ENCODE results near the gene EIF5A2. TPM values are rescaled to one million over a fixed set of nuclear protein-coding genes. Genes with fewer than 3 reads are reported as not detected.
"Not testable (repeated sequence)": the region's sequence is repeated elsewhere in the genome, so short reads cannot be mapped to it uniquely, and the experiment has no call there.

EIF5A2 gene
- total and polyA plus RNA-seq, 10 of the 15 experiments (the other 5 are each of a cell fraction or from before 2014, with no cell fraction given) = 0.76 to 3.0 (median 2.2) TPM

DNA sequence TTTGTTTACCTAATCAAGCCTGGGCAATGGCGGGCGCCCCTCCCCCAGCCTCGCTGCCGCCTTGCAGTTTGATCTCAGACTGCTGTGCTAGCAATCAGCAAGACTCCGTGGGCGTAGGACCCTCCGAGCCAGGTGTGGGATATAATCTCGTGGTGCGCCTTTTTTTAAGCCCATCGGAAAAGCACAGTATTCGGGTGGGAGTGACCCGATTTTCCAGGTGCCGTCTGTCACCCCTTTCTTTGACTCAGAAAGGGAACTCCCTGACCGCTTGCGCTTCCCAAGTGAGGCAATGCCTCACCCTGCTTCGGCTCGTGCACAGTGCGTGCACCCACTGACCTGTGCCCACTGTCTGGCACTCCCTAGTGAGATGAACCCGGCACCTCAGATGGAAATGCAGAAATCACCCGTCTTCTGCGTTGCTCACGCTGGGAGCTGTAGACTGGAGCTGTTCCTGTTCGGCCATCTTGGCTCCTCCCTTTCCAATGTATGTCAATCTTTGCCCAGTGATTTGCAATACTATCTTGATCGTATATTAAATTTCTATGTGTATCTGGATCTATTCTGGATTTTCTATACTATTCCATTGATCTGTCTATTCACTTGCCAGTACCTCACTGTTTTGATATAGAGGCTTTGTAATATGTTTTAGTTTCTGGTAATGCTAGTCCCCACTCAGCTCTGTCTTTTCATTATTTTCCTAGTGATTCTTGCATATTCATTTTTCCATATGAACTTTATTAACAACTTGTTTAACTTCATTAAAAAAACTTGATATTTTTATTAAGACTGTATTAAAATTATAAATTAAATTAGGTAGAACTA is 24.1 kb downstream of the EIF5A2 start:
- CTCF ChIA-PET = interaction anchor here (1.0 kb wide), 1 partner anchor 73 kb away, joined by 4 read pairs; no protein-coding TSS in a partner anchor
- WGBS (ENCODE audit: insufficient coverage, insufficient replicate concordance, low lambda C conversion rate, missing lambda C conversion rate) = 85% methylated on average over 20 of the region's 24 CpGs
- BruUV-seq (replicated peaks) = not testable (repeated sequence)

GRCh38 chr3:170878688-170879087 is 29.7 kb downstream of the EIF5A2 start:
- H3K9me3 ChIP-seq (replicated peaks; ENCODE audit: control insufficient read depth, insufficient read depth, low read length); ATAC-seq; SMC1A ChIA-PET (ENCODE audit: uncharacterized antibody, unreplicated experiment); H4K20me1 ChIP-seq (ENCODE audit: control insufficient read depth, insufficient read depth); H3K79me2 ChIP-seq (ENCODE audit: control insufficient read depth, insufficient read depth, low read length); FAIRE-seq; CTCF ChIA-PET; H2AFZ ChIP-seq (ENCODE audit: control insufficient read depth, low read depth, low read length); DNase-seq (ENCODE audit: low read depth, low spot score); in situ Hi-C loops (cut with MboI); H3K27ac ChIP-seq (ENCODE audit: control insufficient read depth, insufficient read depth); POLR2A ChIA-PET; intact Hi-C loops (cut with micrococcal nuclease; ENCODE audit: unreplicated experiment); H3K27me3 ChIP-seq (replicated peaks in 1 of 2; ENCODE audit: control insufficient read depth in 2 of 2, insufficient read depth in 2 of 2, low read length in 1 of 2); H3K36me3 ChIP-seq (ENCODE audit: control insufficient read depth in 2 of 2, insufficient read depth in 2 of 2, low read length in 1 of 2); H3K4me3 ChIP-seq; RAD21 ChIA-PET (ENCODE audit: unreplicated experiment); H3K4me2 ChIP-seq (ENCODE audit: control insufficient read depth, insufficient read depth); H3K9ac ChIP-seq (ENCODE audit: control insufficient read depth, insufficient read depth, low read length); H3K4me1 ChIP-seq (ENCODE audit: control insufficient read depth, insufficient read depth, low read length); BruUV-seq (replicated peaks): not testable (repeated sequence)
- WGBS (ENCODE audit: insufficient coverage, insufficient replicate concordance, low lambda C conversion rate, missing lambda C conversion rate) = 94% methylated on average over 2 of the region's 5 CpGs

More for the DNA sequence above, 24.1 kb downstream of the EIF5A2 start:
- POLR2A ChIA-PET = interaction anchor here (0.5 kb wide), 1 partner anchor 18 kb away, joined by 3 read pairs; no protein-coding TSS in a partner anchor
- FAIRE-seq; RAD21 ChIA-PET (ENCODE audit: unreplicated experiment); H3K36me3 ChIP-seq (ENCODE audit: control insufficient read depth in 2 of 2, insufficient read depth in 2 of 2, low read length in 1 of 2); ATAC-seq; H3K4me1 ChIP-seq (ENCODE audit: control insufficient read depth, insufficient read depth, low read length); H2AFZ ChIP-seq (ENCODE audit: control insufficient read depth, low read depth, low read length); in situ Hi-C loops (cut with MboI); H3K27ac ChIP-seq (ENCODE audit: control insufficient read depth, insufficient read depth); intact Hi-C loops (cut with micrococcal nuclease; ENCODE audit: unreplicated experiment); H3K27me3 ChIP-seq (replicated peaks in 1 of 2; ENCODE audit: control insufficient read depth in 2 of 2, insufficient read depth in 2 of 2, low read length in 1 of 2); DNase-seq (ENCODE audit: low read depth, low spot score); H3K4me2 ChIP-seq (ENCODE audit: control insufficient read depth, insufficient read depth); H4K20me1 ChIP-seq (ENCODE audit: control insufficient read depth, insufficient read depth); H3K9me3 ChIP-seq (replicated peaks; ENCODE audit: control insufficient read depth, insufficient read depth, low read length); H3K4me3 ChIP-seq; H3K79me2 ChIP-seq (ENCODE audit: control insufficient read depth, insufficient read depth, low read length); H3K9ac ChIP-seq (ENCODE audit: control insufficient read depth, insufficient read depth, low read length): not testable (repeated sequence)
- SMC1A ChIA-PET (ENCODE audit: uncharacterized antibody, unreplicated experiment) = interaction anchor here (0.9 to 1.6 kb wide), 3 partner anchors 10 to 15 kb away, joined by 3 to 5 read pairs (median 3); no protein-coding TSS in a partner anchor

- WGBS (ENCODE audit: insufficient coverage, insufficient replicate concordance, low lambda C conversion rate, missing lambda C conversion rate) = 58% methylated on average over 6 of the region's 6 CpGs
- SMC1A ChIA-PET (ENCODE audit: uncharacterized antibody, unreplicated experiment) = not testable (repeated sequence)
Measured at GRCh38 chr3:170877311-170877710, 31.1 kb downstream of the EIF5A2 start.

More at GRCh38 chr3:170877311-170877710, 31.1 kb downstream of the EIF5A2 start:
- H3K79me2 ChIP-seq (ENCODE audit: control insufficient read depth, insufficient read depth, low read length); H3K4me3 ChIP-seq; ATAC-seq; CTCF ChIA-PET; BruUV-seq (replicated peaks); H2AFZ ChIP-seq (ENCODE audit: control insufficient read depth, low read depth, low read length); H3K9me3 ChIP-seq (replicated peaks; ENCODE audit: control insufficient read depth, insufficient read depth, low read length); H3K27ac ChIP-seq (ENCODE audit: control insufficient read depth, insufficient read depth); H3K9ac ChIP-seq (ENCODE audit: control insufficient read depth, insufficient read depth, low read length); H3K27me3 ChIP-seq (replicated peaks in 1 of 2; ENCODE audit: control insufficient read depth in 2 of 2, insufficient read depth in 2 of 2, low read length in 1 of 2); H4K20me1 ChIP-seq (ENCODE audit: control insufficient read depth, insufficient read depth); RAD21 ChIA-PET (ENCODE audit: unreplicated experiment); in situ Hi-C loops (cut with MboI); FAIRE-seq; intact Hi-C loops (cut with micrococcal nuclease; ENCODE audit: unreplicated experiment); H3K4me2 ChIP-seq (ENCODE audit: control insufficient read depth, insufficient read depth); POLR2A ChIA-PET; DNase-seq (ENCODE audit: low read depth, low spot score); H3K4me1 ChIP-seq (ENCODE audit: control insufficient read depth, insufficient read depth, low read length); H3K36me3 ChIP-seq (ENCODE audit: control insufficient read depth in 2 of 2, insufficient read depth in 2 of 2, low read length in 1 of 2): not testable (repeated sequence)
